ENCODE data around the gene C3. TPM values are rescaled to one million over a fixed set of nuclear protein-coding genes. Genes with fewer than 3 reads are reported as not detected.

Gene C3
- total and polyA plus RNA-seq, 2 experiments from 2014 or later = 5.1 to 17.7 TPM

DNA sequence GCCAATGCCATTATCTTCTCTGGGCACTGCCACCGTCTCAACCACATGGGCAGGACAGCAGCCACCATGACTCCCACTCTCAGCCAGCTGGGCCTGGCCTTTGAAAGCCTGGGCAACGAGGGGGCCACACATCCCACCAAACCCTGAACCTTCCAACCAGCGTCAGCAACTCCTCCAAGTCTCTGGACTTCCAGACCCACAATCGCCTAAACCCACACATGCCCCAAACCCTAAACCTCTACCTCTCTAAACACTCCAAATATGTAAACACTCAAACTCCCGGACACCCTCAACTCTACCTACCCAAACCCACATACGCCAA lies 949 bp downstream of the C3 start (continued):
- TF ChIP-seq, protein P1, sequence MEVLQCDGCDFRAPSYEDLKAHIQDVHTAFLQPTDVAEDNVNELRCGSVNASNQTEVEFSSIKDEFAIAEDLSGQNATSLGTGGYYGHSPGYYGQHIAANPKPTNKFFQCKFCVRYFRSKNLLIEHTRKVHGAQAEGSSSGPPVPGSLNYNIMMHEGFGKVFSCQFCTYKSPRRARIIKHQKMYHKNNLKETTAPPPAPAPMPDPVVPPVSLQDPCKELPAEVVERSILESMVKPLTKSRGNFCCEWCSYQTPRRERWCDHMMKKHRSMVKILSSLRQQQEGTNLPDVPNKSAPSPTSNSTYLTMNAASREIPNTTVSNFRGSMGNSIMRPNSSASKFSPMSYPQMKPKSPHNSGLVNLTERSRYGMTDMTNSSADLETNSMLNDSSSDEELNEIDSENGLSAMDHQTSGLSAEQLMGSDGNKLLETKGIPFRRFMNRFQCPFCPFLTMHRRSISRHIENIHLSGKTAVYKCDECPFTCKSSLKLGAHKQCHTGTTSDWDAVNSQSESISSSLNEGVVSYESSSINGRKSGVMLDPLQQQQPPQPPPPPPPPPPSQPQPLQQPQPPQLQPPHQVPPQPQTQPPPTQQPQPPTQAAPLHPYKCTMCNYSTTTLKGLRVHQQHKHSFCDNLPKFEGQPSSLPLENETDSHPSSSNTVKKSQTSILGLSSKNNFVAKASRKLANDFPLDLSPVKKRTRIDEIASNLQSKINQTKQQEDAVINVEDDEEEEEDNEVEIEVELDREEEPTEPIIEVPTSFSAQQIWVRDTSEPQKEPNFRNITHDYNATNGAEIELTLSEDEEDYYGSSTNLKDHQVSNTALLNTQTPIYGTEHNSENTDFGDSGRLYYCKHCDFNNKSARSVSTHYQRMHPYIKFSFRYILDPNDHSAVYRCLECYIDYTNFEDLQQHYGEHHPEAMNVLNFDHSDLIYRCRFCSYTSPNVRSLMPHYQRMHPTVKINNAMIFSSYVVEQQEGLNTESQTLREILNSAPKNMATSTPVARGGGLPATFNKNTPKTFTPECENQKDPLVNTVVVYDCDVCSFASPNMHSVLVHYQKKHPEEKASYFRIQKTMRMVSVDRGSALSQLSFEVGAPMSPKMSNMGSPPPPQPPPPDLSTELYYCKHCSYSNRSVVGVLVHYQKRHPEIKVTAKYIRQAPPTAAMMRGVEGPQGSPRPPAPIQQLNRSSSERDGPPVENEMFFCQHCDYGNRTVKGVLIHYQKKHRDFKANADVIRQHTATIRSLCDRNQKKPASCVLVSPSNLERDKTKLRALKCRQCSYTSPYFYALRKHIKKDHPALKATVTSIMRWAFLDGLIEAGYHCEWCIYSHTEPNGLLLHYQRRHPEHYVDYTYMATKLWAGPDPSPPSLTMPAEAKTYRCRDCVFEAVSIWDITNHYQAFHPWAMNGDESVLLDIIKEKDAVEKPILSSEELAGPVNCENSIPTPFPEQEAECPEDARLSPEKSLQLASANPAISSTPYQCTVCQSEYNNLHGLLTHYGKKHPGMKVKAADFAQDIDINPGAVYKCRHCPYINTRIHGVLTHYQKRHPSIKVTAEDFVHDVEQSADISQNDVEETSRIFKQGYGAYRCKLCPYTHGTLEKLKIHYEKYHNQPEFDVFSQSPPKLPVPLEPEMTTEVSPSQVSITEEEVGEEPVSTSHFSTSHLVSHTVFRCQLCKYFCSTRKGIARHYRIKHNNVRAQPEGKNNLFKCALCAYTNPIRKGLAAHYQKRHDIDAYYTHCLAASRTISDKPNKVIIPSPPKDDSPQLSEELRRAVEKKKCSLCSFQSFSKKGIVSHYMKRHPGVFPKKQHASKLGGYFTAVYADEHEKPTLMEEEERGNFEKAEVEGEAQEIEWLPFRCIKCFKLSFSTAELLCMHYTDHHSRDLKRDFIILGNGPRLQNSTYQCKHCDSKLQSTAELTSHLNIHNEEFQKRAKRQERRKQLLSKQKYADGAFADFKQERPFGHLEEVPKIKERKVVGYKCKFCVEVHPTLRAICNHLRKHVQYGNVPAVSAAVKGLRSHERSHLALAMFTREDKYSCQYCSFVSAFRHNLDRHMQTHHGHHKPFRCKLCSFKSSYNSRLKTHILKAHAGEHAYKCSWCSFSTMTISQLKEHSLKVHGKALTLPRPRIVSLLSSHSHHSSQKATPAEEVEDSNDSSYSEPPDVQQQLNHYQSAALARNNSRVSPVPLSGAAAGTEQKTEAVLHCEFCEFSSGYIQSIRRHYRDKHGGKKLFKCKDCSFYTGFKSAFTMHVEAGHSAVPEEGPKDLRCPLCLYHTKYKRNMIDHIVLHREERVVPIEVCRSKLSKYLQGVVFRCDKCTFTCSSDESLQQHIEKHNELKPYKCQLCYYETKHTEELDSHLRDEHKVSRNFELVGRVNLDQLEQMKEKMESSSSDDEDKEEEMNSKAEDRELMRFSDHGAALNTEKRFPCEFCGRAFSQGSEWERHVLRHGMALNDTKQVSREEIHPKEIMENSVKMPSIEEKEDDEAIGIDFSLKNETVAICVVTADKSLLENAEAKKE (CRISPR knock-in tag; IDR thresholded peaks at IDR 0.05) = no peak
- no peak for TF ChIP-seq JUNB (IDR thresholded peaks at IDR 0.05; ENCODE audit: unreplicated experiment)
- TF ChIP-seq ZNF114 (CRISPR knock-in tag; IDR thresholded peaks at IDR 0.05) = no peak
- TF ChIP-seq, protein P2, sequence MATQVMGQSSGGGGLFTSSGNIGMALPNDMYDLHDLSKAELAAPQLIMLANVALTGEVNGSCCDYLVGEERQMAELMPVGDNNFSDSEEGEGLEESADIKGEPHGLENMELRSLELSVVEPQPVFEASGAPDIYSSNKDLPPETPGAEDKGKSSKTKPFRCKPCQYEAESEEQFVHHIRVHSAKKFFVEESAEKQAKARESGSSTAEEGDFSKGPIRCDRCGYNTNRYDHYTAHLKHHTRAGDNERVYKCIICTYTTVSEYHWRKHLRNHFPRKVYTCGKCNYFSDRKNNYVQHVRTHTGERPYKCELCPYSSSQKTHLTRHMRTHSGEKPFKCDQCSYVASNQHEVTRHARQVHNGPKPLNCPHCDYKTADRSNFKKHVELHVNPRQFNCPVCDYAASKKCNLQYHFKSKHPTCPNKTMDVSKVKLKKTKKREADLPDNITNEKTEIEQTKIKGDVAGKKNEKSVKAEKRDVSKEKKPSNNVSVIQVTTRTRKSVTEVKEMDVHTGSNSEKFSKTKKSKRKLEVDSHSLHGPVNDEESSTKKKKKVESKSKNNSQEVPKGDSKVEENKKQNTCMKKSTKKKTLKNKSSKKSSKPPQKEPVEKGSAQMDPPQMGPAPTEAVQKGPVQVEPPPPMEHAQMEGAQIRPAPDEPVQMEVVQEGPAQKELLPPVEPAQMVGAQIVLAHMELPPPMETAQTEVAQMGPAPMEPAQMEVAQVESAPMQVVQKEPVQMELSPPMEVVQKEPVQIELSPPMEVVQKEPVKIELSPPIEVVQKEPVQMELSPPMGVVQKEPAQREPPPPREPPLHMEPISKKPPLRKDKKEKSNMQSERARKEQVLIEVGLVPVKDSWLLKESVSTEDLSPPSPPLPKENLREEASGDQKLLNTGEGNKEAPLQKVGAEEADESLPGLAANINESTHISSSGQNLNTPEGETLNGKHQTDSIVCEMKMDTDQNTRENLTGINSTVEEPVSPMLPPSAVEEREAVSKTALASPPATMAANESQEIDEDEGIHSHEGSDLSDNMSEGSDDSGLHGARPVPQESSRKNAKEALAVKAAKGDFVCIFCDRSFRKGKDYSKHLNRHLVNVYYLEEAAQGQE (IDR thresholded peaks at IDR 0.05; ENCODE audit: unreplicated experiment) = no peak
- TF ChIP-seq CREB1 (CRISPR knock-in tag; IDR thresholded peaks at IDR 0.05; ENCODE audit: low read depth) = no peak
- TF ChIP-seq NANOG (IDR thresholded peaks at IDR 0.05; ENCODE audit: borderline replicate concordance) = no peak

Data from GM23338 (cell line).